Ramos (cell line): ENCODE data around the gene NDUFB7.
"Not testable (repeated sequence)": the region's sequence is repeated elsewhere in the genome, so short reads cannot be mapped to it uniquely, and the experiment has no call there.

Experiments used
- in situ Hi-C: fragments of 300-500 bp; cut with MboI; formaldehyde crosslinking; loops from one replicate; pipeline ENCODE4 v1.14.3; 2022; ENCODE audit warnings: low sequenced_read_pairs; ENCODE audit not compliant: unreplicated experiment

NDUFB7 gene

DNA sequence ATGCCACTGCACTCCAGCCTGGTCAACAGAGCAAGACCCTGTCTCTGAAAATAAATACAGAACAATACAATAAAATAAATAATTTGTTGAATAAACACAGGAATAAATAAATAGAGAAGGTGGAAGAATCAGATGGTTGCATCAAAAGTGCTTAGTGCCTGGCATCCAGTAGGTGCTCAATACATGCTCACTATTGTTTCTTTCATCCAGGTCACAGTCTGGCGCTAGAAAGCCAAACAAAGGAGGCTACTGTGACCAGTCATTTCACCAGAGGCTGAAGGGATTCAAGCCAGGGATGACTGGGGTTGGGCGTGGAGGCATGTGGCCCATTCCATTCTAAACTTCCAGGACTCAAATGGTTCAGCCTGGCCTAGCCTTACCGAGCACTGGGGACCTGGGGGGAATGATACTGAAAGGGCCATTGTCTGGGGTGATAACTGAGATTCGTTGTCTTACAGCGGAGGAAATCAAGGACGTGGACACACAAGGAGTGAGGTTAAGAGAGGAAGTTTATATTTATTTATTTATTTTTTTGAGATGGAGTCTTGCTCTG, 3.6 kb upstream of the NDUFB7 start:
- in situ Hi-C loops: no loop called here

DNA sequence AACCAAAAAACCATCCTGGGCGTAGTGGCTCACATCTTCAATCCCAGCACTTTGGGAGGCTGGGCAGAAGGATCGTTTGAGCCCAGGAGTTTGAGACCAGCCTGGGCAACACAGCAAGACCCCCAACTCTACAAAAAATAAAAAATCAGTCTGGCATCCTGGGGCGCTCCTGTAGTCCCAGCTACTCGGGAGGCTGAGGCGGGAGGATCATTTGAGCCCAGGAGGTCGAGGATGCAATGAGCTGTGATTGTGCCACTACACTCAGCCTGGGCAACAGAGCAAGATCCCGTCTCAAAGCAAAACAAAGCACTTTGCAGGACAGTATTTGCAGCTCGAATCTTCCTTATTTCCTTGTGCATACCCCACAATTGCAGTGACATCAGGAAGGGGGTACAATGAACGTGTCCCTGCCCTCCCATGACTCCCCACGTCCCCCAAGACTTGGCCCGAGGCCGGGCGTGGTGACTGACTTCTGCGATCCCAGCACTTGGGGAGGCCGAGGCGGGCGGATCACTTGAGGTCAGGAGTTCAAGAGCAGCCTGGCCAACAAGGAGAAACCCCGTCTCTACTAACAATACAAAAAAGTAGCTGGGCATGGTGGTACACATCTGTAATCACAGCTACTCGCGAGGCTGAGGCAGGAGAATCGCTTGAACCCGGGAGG, 870 bp downstream of the NDUFB7 start:
- in situ Hi-C loops: loop anchor here (5.0 kb wide), 1 partner anchor 116 kb away; no protein-coding TSS in a partner anchor

DNA sequence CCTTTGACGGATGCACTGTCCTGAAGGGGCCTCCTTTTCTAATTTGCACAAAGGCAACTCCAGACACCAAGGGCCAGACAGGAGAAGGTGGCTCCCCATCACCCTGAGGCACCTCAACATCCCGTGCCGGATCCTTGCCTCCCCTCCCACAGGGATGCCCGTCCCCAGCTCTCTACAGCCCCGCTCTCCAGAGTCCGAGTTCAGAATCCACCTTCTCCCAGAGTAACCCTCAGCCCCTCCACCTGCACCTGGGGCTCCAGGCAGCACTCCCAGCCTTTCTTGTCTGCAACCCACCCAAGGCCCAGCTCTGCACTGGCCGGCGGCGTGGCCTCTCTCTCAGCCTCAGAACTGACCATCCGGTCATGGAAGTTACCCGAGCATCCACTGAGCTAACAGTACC, 4.8 kb downstream of the NDUFB7 start:
- in situ Hi-C loops: no loop called here

DNA sequence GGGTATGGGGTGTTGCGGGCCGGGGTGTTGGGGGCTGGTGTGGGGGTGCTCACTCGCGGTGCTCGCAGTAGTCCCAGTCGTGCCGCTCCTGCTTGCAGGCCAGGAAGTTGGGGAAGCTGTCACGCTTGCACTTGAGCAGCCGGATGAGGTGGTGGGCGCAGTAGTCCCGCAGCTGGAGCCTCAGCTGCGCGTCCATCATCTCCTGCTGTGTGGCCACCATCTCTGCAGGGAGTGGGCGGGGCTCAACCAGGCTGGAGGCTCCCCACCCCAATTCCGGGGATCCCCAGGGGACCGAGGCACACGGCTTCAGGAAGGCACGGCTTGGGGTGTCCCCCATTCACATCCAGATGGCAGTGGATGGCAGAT, 5.2 kb downstream of the NDUFB7 start:
- in situ Hi-C loops: no loop called here

DNA sequence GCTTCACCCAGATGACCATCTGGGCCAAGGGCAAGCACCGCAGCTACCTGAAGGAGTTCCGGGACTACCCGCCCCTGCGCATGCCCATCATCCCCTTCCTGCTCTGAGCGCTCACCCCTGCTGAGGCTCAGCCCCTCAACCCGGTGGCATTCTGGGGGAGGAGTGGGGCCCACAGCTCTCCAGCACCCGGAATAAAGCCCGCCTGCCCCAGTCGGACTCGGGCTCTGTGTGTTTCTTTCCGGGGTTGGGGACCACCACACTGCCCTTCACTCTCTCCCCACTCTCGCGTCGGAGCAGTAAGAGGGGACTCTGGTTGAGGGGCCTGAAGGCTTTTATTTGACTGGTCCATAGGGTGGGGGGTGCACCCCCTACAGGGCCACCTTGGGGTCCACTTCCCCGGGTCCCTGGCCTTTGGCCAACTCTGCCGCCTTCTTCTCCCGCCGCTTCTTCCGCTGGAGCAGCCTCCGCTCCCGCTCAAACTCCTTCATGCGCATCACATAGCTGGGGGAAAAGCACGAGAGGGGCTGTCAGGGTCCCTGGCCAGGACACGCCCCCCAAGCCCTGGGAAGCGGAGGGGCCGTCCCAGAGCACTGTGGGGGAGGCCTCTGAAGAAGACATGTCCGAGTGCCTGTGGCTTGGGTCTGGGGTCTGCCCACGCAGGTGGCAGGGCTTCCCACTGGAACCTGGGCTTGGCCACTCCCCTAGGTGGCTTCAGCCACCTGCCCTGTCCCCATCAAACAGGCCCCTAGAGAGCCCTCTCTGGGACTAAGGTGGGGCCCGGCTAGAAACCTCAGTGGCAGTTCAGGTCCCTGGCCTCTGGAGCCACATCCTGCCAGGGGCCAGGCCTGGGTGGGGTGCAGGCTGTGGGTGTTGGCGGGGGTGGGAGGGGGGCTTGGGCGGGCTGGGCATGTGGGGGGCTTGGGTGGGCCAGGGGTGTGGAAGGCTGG, 5.8 kb downstream of the NDUFB7 start:
- in situ Hi-C loops: no loop called here

DNA sequence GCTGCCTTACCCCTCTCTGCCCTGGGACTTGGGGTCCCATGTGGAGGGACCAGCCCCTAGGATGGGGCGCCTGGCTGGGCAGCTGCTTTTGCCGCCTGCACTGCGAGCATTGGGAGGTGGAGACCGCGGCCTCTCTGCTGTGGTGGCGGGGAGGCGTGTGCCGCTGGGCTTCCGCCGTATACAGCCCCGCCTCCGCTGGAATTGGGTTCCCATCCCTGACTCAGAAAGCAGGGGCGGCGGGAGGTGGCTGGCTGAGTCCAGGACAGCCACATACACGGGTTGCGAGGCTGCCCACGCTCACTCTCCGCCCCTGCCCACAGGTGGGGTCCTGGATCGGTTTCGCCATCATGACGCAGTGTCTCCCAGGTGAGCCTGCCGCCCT, 6.6 kb downstream of the NDUFB7 start:
- in situ Hi-C loops: no loop called here

DNA sequence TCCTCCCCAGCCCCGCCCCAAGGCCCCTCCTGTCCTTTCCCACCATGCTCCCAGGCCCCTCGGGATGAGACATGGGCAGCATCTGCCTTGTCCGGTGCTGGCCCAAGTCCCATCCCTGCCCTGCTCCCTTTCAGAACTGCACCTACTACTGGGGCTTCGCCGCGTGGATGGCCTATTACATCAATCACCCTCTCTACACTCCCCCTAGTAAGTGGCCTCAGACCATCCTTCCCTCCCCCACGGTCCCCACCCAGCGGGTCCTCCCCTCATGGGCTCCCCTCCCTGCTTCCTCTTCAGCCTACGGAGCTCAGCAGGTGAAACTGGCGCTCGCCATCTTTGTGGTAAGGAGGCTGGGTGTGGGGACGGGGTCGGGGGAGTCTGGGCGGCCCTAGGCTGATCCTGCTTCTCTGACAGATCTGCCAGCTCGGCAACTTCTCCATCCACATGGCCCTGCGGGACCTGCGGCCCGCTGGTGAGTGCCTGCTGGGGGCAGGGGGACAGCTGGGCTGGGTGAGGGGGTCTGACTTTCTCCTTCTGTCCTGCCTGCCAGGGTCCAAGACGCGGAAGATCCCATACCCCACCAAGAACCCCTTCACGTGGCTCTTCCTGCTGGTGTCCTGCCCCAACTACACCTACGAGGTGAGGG, 7.1 kb downstream of the NDUFB7 start:
- in situ Hi-C loops: not testable (repeated sequence)

DNA sequence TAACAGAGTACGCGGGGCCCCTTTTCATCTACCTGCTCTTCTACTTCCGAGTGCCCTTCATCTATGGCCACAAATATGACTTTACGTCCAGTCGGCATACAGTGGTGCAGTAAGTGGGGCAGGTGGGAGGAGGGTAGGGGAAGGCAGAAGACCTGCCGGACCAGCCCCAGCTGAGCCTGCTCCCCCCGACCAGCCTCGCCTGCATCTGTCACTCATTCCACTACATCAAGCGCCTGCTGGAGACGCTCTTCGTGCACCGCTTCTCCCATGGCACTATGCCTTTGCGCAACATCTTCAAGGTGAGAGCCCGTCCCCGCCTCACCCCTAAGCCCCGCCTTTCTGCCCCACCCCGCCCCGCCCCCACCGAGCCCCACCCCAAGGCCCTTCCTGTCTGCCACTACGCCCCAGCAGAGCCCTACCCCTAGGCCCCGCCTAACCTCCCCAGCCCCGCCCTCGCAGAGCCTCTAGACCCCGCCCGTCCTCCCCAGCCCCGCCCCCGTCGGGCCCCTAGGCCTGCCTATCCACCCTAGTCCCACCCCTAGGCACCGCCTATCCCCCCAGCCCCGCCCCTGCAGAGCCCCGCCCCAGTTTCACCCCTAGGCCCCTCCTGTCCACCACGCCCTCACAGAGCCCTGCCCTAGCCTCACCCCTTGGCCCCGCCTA, 7.7 kb downstream of the NDUFB7 start:
- in situ Hi-C loops: no loop called here

DNA sequence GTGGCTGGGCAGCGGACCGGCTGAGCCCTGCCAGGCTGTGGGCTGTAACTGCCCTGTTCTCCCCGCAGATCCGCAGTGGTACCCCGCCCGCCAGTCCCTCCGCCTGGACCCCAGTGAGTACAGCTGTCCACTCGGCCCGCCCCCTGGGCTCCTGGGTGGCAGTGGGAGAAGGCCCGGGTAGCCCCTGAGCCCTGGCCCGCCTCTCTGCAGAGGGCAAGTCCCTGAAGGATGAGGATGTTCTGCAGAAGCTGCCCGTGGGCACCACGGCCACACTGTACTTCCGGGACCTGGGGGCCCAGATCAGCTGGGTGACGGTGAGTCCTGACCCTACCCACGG, 8.3 kb downstream of the NDUFB7 start:
- in situ Hi-C loops: no loop called here

DNA sequence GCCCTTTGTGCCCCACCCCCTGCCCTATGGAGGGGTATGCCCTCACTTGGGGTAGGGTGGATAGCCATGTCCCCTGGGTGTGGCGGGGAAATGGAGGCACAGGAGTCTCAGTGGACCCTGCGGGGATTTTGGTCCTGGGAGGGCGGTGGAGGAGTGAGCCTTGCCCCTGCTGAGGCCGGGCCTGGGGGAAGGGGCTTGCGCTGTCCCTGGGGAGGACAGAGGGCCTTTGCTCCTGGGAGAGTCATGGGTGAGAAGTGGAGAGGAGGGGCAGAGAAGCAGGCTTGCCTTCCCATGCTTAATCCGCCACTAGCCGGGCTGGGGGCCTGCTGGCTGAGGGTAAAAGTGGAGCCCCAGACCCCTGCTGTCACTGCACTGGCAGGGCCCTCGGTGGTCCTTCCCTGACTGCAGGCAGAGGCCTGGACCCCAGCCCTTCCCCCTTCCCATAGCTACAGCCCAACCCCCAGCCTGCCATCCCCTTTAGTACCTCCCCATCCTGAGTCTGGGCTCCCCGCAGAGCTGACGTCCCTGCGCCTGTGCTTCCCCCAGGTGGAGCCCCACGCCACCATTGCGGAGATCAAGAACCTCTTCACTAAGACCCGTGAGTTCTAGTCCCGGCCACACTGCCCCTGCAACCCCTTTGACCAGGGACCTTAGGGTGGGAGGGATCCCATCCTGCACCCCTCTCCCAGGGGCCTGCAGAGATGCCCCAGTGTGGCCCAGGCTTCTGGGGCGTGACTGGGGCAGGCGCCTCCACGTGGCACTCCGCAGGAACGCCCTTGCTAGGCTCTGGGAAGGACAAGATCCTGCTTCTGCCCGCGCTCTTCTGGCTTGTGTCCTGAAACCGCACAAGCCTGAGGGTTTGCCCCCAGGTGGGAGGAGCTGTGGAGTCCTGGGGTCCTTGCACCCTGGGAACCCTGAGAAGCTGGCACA, 8.9 kb downstream of the NDUFB7 start:
- in situ Hi-C loops: no loop called here

DNA sequence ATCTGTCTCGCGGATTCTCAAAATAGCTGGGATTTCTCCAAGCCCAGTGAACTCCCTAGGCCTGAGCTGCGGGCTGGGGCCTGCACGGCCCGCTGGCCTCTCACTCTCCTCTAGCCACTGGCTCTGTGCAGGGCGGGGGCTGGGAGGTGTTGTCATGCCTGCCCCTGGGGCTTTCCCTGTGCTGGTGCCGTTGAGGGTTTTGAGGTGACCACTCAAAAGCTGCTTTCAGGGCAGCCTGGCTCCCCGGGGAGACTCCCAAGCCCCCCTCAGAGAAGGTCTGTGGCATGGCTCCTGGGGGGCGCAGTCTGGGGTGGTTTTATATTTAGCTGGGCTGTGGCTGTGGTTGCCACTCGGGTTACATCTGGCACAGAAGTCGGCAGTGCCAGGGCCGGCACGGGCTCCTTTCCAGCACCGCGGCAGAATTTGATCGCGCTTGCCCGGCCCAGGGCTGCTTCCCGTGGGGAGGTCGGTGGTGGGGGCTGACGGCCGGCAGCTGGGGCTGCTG, 10.0 kb downstream of the NDUFB7 start:
- in situ Hi-C loops: no loop called here

DNA sequence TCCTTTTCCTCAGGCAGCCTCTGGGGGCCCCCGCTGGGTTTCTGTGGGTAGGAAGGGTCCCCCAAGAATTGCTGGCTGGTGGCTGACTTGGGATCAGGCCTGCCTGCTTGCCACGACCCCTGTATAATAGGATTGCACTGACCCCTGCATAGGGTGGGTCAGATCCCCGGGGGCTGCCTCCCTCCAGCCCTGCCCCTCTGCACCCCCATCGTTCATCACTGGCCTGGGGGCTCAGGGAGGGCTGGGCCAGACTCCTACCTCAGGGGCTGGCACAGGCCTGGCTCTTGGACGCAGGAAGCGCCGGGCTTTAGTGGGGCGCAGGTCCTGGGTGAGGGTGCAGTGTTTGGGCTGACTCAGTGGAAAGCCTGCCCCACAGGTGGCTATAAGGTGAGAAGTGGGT, 10.6 kb downstream of the NDUFB7 start:
- in situ Hi-C loops: no loop called here

DNA sequence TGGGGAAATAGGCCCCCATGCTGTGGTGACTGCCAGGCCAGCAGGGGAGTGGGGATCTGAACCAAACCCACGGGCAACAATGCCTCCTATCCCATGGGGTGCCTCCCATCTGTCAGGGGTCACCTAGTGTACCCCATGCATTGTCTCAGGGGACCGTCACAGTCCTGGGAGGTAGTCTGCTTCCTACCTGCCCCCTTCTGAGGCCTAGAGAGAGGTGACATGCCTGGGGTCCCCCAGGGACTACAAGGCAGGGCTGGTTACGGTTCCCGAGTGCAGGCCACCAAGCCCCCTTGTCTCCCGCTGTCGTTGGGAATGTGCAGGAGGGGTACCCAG, 11.1 kb downstream of the NDUFB7 start:
- in situ Hi-C loops: no loop called here

DNA sequence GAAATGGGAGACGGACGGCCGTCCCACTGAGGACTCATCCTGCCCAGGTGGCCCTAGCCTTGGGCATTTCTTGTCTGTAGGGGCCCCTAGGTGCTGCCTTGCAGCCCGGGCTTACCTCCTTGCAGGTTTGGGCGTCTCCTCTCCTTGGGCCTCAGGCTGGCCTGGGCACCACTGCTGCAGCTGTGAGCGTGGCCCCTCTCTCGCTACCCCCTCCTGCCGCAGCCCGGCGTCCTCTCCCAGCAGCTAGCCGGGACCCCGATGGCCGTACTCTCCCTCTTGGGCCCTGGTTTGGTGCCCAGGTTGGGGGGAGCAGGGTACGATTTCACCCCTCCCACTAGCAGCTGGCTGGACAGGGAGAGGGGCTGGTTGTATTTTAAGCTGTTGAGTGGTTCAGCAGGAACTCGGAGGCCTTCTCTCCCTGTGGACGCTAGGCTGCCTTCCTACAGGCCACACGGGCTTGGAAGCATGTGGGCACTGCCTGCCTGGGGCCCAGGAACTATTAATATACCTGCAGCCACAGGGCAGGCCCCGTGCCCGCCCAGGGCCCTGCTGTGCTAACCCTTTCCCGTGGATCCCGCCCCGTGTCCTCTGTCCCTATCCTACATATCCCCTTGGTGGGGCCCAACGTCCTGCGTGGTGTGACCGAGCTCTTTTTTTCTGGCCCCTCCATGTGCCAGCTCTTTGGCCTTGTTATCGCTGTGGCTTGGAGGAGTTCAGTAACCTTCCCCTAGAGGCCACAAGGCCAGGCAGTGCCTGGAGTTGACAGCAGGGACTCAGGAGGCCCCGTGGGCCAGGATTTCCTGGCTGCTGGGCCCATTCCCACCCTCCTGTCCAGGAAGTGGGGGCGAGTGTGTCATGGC, 11.7 kb downstream of the NDUFB7 start:
- in situ Hi-C loops: no loop called here

DNA sequence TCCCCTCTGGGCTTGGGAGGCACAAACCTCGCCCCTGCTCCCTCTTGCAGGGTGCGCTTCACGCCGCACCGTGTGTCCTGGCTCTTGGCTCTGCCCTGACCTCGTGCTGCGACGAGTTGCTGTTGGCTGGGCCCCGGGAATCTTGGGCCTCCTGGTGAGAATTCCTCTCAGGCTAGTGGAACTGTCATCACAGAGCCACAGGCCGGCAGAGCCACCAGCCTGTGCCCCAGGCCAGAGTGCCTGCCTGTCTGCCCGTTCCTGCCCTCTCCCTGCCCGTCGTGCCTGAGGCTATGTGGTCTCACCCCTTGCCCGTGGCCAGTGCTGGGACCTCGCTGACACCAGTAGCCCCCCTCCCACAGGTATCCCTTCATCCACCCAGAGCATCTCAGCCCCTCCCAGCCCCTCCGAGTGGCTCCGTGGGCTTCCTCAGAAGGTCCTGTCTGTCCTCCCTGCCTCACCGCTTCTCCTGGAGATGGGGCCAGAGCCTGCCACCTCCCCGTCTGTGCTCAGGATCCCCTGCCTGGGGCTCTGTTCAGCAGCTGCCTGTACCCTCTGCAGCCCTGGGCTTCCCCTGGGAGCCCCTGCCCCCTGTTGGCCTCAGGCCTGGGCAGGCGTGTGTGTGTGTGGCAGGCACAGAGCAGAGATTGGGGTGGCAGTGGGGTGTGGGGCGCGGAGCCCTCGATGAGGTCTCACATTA, 13.3 kb downstream of the NDUFB7 start:
- in situ Hi-C loops: no loop called here

DNA sequence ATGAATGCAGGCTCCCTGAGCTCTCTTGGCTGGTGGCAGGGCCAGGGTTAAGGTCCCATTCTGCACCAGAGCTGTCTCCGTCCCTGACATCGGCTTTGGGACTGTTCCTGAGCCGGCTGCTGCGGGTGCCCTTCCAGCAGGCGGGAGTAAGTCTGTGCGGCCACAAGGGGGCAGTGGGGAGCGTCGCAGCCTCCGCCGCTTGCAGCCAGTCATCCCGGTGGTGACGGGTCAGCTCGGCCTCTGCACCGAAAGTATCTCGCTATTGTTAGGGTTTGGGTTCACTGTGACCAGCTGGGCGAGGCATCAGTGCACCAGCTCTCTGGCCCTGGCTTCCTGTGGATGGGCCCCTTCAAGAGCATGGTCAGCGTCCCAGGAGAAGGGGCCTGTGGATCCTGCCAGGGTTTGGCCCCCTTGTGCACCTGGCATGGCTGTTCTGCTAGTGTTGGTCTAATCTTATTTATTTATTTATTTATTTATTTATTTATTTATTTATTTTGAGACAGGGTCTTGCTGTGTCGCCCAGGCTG, 15.1 kb downstream of the NDUFB7 start:
- in situ Hi-C loops: no loop called here

DNA sequence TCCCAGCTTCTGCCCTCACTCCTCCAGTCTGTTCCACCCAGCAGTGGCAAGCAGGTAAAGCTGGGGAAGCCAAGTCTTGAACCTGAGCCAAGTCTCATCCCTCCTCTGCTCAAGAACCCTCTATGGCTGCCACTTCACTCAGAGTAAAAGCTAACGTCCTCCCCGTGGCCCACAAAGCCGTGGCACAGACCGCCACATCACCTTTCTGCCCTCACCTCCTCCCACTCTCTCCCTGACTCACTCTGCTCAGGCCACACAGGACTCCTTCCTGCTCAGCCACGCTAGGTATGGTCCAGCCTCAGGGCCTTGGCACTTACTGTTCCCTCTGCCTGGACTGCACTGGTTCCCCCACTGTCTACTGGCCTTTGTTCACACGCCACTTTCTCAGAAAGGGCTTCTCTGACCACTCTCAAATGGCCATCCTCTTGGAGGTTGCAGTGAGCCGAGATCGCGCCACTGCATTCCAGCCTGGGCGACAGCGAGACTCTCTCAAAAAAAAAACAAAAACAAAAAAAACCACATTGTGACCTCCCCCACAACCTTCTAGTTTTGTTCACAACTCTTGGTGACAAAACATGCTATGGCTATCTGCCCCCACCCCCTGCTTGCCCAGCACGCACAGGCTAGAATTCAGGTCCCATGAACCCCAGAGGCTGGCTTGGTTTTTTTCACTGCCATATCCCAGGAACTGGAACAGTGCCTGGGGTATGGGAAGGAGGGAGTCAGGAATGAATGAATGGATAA, 15.8 kb downstream of the NDUFB7 start:
- in situ Hi-C loops: no loop called here
